ENCODE results near the gene SPATA6L.
"Not testable (repeated sequence)": the region's sequence is repeated elsewhere in the genome, so short reads cannot be mapped to it uniquely, and the experiment has no call there.

SPATA6L gene

GRCh38 chr9:4679268-4680172 is 13.2 kb upstream of the SPATA6L start, which contains the start of gene CDC37L1:
TSS of gene CDC37L1 (plus strand) at chr9:4679569. CDS start at chr9:4679768, 199 bp downstream.
- in situ Hi-C loops (cut with MboI; ENCODE audit: low pct_unique_long_range_greater_than_20kb, low sequenced_read_pairs), result no loop called here
- peak; percentile 99 for DNase-seq

- in situ Hi-C loops (cut with MboI; ENCODE audit: low pct_unique_long_range_greater_than_20kb, low sequenced_read_pairs), result no loop called here
- DNase-seq, result no peak
Observed at GRCh38 chr9:4678679-4679267, 12.5 kb upstream of the SPATA6L start.

- in situ Hi-C loops (cut with MboI; ENCODE audit: low pct_unique_long_range_greater_than_20kb, low sequenced_read_pairs), result no loop called here
- DNase-seq, result no peak
Observed at GRCh38 chr9:4677392-4677791, 11.1 kb upstream of the SPATA6L start.

GRCh38 chr9:4674783-4675182 is 8.5 kb upstream of the SPATA6L start:
- in situ Hi-C loops (cut with MboI; ENCODE audit: low pct_unique_long_range_greater_than_20kb, low sequenced_read_pairs), result no loop called here

GRCh38 chr9:4671737-4672136 is 5.5 kb upstream of the SPATA6L start:
- no peak for DNase-seq
- in situ Hi-C loops (cut with MboI; ENCODE audit: low pct_unique_long_range_greater_than_20kb, low sequenced_read_pairs), result no loop called here

More at GRCh38 chr9:4674783-4675182, 8.5 kb upstream of the SPATA6L start:
- no peak for DNase-seq

GRCh38 chr9:4670591-4670990 is 4.3 kb upstream of the SPATA6L start:
- in situ Hi-C loops (cut with MboI; ENCODE audit: low pct_unique_long_range_greater_than_20kb, low sequenced_read_pairs), result no loop called here
- peak; percentile 43 for DNase-seq

GRCh38 chr9:4669890-4670289 is 3.6 kb upstream of the SPATA6L start:
- no peak for DNase-seq
- in situ Hi-C loops (cut with MboI; ENCODE audit: low pct_unique_long_range_greater_than_20kb, low sequenced_read_pairs), result no loop called here

- DNase-seq, result no peak
- in situ Hi-C loops (cut with MboI; ENCODE audit: low pct_unique_long_range_greater_than_20kb, low sequenced_read_pairs), result no loop called here
Observed at GRCh38 chr9:4668604-4669003, 2.3 kb upstream of the SPATA6L start.

GRCh38 chr9:4667681-4668080 is 1.4 kb upstream of the SPATA6L start:
- no peak for DNase-seq
- in situ Hi-C loops (cut with MboI; ENCODE audit: low pct_unique_long_range_greater_than_20kb, low sequenced_read_pairs), result no loop called here

GRCh38 chr9:4665357-4665756 is 923 bp downstream of the SPATA6L start:
- DNase-seq, result no peak
- in situ Hi-C loops (cut with MboI; ENCODE audit: low pct_unique_long_range_greater_than_20kb, low sequenced_read_pairs), result no loop called here

GRCh38 chr9:4663956-4664355 is 2.3 kb downstream of the SPATA6L start:
- in situ Hi-C loops (cut with MboI; ENCODE audit: low pct_unique_long_range_greater_than_20kb, low sequenced_read_pairs), result no loop called here
- no peak for DNase-seq

- in situ Hi-C loops (cut with MboI; ENCODE audit: low pct_unique_long_range_greater_than_20kb, low sequenced_read_pairs), result no loop called here
- DNase-seq, result no peak
Observed at GRCh38 chr9:4662989-4663792, 3.1 kb downstream of the SPATA6L start.

GRCh38 chr9:4662108-4662988 is 3.9 kb downstream of the SPATA6L start, which contains the start of gene PLPP6:
TSS of gene PLPP6 (plus strand) at chr9:4662294. CDS start at chr9:4662376, 82 bp downstream.
- in situ Hi-C loops (cut with MboI; ENCODE audit: low pct_unique_long_range_greater_than_20kb, low sequenced_read_pairs), result no loop called here
- peak; percentile 74 for DNase-seq

- peak; percentile 47 for DNase-seq
- in situ Hi-C loops (cut with MboI; ENCODE audit: low pct_unique_long_range_greater_than_20kb, low sequenced_read_pairs), result no loop called here
Observed at GRCh38 chr9:4661611-4662010, 4.7 kb downstream of the SPATA6L start.

- DNase-seq, result no peak
- in situ Hi-C loops (cut with MboI; ENCODE audit: low pct_unique_long_range_greater_than_20kb, low sequenced_read_pairs), result no loop called here
Observed at GRCh38 chr9:4661165-4661564, 5.1 kb downstream of the SPATA6L start.

- in situ Hi-C loops (cut with MboI; ENCODE audit: low pct_unique_long_range_greater_than_20kb, low sequenced_read_pairs); DNase-seq: not testable (repeated sequence)
Observed at GRCh38 chr9:4660665-4661064, 5.6 kb downstream of the SPATA6L start.

- in situ Hi-C loops (cut with MboI; ENCODE audit: low pct_unique_long_range_greater_than_20kb, low sequenced_read_pairs), result no loop called here
- DNase-seq, result no peak
Observed at GRCh38 chr9:4657426-4658159, 8.7 kb downstream of the SPATA6L start.

GRCh38 chr9:4656621-4657020 is 9.7 kb downstream of the SPATA6L start:
- in situ Hi-C loops (cut with MboI; ENCODE audit: low pct_unique_long_range_greater_than_20kb, low sequenced_read_pairs), result no loop called here
- DNase-seq, result no peak
